SK-MEL-5 (cell line): ENCODE measurements around the gene COL27A1. TPM values are rescaled to one million over a fixed set of nuclear protein-coding genes. Genes with fewer than 3 reads are reported as not detected.

ENCODE experiments used
- DNase-seq: peaks from one replicate; pipeline ENCODE4 v3.0.0-alpha.2; 2016; ENCODE audit warnings: low read depth, low spot score
- in situ Hi-C: cut with HindIII; loops from 2 replicates; pipeline ENCODE4 v1.10.0; 2016; ENCODE audit warnings: low sequenced_read_pairs, high pct_unique_total_duplicates, low pct_unique_long_range_greater_than_20kb
- total RNA-seq: library from RNA; depleted of rRNA; stranded (reverse); fragments of >200 nt; shearing (Covaris generic); gene quantifications from 2 replicates; pipeline ENCODE4 v1.2.3, GENCODE V29; 2014

Gene COL27A1
- total RNA-seq, 1 experiment from 2014 or later: 0.90 TPM

GRCh38 chr9:114138552-114138971, 16.8 kb upstream of the COL27A1 start:
- in situ Hi-C loops: no loop called here
- DNase-seq: no peak

GRCh38 chr9:114139071-114139470, 16.3 kb upstream of the COL27A1 start:
- in situ Hi-C loops: no loop called here
- DNase-seq: no peak

- no peak for DNase-seq
- in situ Hi-C loops: no loop called here
Measured at GRCh38 chr9:114140401-114140800, 14.9 kb upstream of the COL27A1 start.

GRCh38 chr9:114140850-114141249, 14.5 kb upstream of the COL27A1 start:
- in situ Hi-C loops: no loop called here
- DNase-seq: no peak

GRCh38 chr9:114141553-114142402, 13.6 kb upstream of the COL27A1 start:
- in situ Hi-C loops: no loop called here
- no peak for DNase-seq

GRCh38 chr9:114143234-114143633, 12.1 kb upstream of the COL27A1 start:
- no peak for DNase-seq
- in situ Hi-C loops: no loop called here

GRCh38 chr9:114146735-114147134, 8.6 kb upstream of the COL27A1 start:
- in situ Hi-C loops: no loop called here
- DNase-seq: no peak

GRCh38 chr9:114149181-114149580, 6.2 kb upstream of the COL27A1 start:
- DNase-seq: no peak
- in situ Hi-C loops: no loop called here

- DNase-seq: no peak
- in situ Hi-C loops: no loop called here
Measured at GRCh38 chr9:114149765-114150340, 5.5 kb upstream of the COL27A1 start.

GRCh38 chr9:114150608-114151007, 4.7 kb upstream of the COL27A1 start:
- in situ Hi-C loops: no loop called here

GRCh38 chr9:114151426-114151956, 3.8 kb upstream of the COL27A1 start:
- in situ Hi-C loops: no loop called here
- DNase-seq: no peak

More at GRCh38 chr9:114150608-114151007, 4.7 kb upstream of the COL27A1 start:
- DNase-seq: no peak

- in situ Hi-C loops: no loop called here
- DNase-seq: peak; percentile 37
Measured at GRCh38 chr9:114153761-114154599, 1.4 kb upstream of the COL27A1 start.

GRCh38 chr9:114154600-114155102, 686 bp upstream of the COL27A1 start:
- no peak for DNase-seq
- in situ Hi-C loops: no loop called here

- no peak for DNase-seq
- in situ Hi-C loops: no loop called here
Measured at GRCh38 chr9:114155995-114156656, 789 bp downstream of the COL27A1 start.

GRCh38 chr9:114156657-114157421, 1.5 kb downstream of the COL27A1 start:
- in situ Hi-C loops: no loop called here
- no peak for DNase-seq

- in situ Hi-C loops: no loop called here
- no peak for DNase-seq
Measured at GRCh38 chr9:114157516-114158176, 2.3 kb downstream of the COL27A1 start.
